ENCODE data around the gene GPRC5C. TPM values are rescaled to one million over a fixed set of nuclear protein-coding genes. Genes with fewer than 3 reads are reported as not detected.
A peak's percentile ranks its signal among the peaks of the same experiment; 100 is the strongest.

GPRC5C gene
- total and polyA plus RNA-seq, 5 donors from 2014 or later: not detected

GRCh38 chr17:74439691-74440567, 8.0 kb downstream of the GPRC5C start:
- Mint-ChIP-seq H3K4me3 (no peak overlapping the region), H3K27ac (no peak overlapping the region), H3K27me3 (peaks cover 23% of the 10 kb centered on the region), H3K9me3 (peaks cover 0 to 34% (median 10%) of the 10 kb centered on the region in 7 donors), H3K36me3 (peaks cover 3% of the 10 kb centered on the region), H3K4me1 (peaks cover 0 to 2% (median 0%) of the 10 kb centered on the region in 4 donors)
- H3K27me3 ChIP-seq (ENCODE audit: control insufficient read depth, insufficient read depth, low read length): no peaks in the 10 kb centered on the region
- H3K4me1 ChIP-seq (ENCODE audit: control insufficient read depth, insufficient read depth, low read length, poor library complexity, severe bottlenecking): peaks cover 3% of the 10 kb centered on the region
- ATAC-seq (ENCODE audit: low read depth in 2 of 2): no peak
- H3K36me3 ChIP-seq (ENCODE audit: control insufficient read depth, insufficient read depth, low read length): no peaks in the 10 kb centered on the region
- H3K9me3 ChIP-seq (ENCODE audit: control insufficient read depth in 2 of 2, low read length in 2 of 2): peaks cover 8 to 20% of the 10 kb centered on the region in 2 experiments
- no peak for DNase-seq
- H3K27ac ChIP-seq (ENCODE audit: insufficient read depth, low read length, poor library complexity, severe bottlenecking): no peak overlapping the region
- H3K4me3 ChIP-seq (ENCODE audit: low read depth, low read length): no peak overlapping the region

- Mint-ChIP-seq H3K36me3 (peaks cover 3% of the 10 kb centered on the region), H3K9me3 (peaks cover 0 to 29% (median 9%) of the 10 kb centered on the region in 7 donors), H3K27me3 (peaks cover 29% of the 10 kb centered on the region), H3K27ac (no peak overlapping the region), H3K4me1 (peaks cover 0 to 2% (median 0%) of the 10 kb centered on the region in 4 donors), H3K4me3 (no peak overlapping the region)
- no peaks in the 10 kb centered on the region for H3K36me3 ChIP-seq (ENCODE audit: control insufficient read depth, insufficient read depth, low read length)
- peaks cover 8 to 20% of the 10 kb centered on the region in 2 experiments for H3K9me3 ChIP-seq (ENCODE audit: control insufficient read depth in 2 of 2, low read length in 2 of 2)
- ATAC-seq (ENCODE audit: low read depth in 2 of 2) (no peak), DNase-seq (no peak)
- no peaks in the 10 kb centered on the region for H3K27me3 ChIP-seq (ENCODE audit: control insufficient read depth, insufficient read depth, low read length)
- H3K27ac ChIP-seq (ENCODE audit: insufficient read depth, low read length, poor library complexity, severe bottlenecking): no peak overlapping the region
- H3K4me3 ChIP-seq (ENCODE audit: low read depth, low read length): no peak overlapping the region
- peaks cover 3% of the 10 kb centered on the region for H3K4me1 ChIP-seq (ENCODE audit: control insufficient read depth, insufficient read depth, low read length, poor library complexity, severe bottlenecking)
These were observed 9.6 kb downstream of the GPRC5C start for GRCh38 chr17:74441537-74441936.

- H3K4me1 Mint-ChIP-seq: peaks cover 0 to 2% (median 0%) of the 10 kb centered on the region in 4 donors
- no peaks in the 10 kb centered on the region for H3K27me3 ChIP-seq (ENCODE audit: control insufficient read depth, insufficient read depth, low read length)
- ATAC-seq (ENCODE audit: low read depth in 2 of 2) (no peak), DNase-seq (no peak)
- peaks cover 3% of the 10 kb centered on the region for H3K36me3 Mint-ChIP-seq
- H3K4me1 ChIP-seq (ENCODE audit: control insufficient read depth, insufficient read depth, low read length, poor library complexity, severe bottlenecking): peaks cover 3% of the 10 kb centered on the region
- H3K27ac Mint-ChIP-seq: no peak overlapping the region
- peaks cover 0 to 24% (median 9%) of the 10 kb centered on the region in 7 donors for H3K9me3 Mint-ChIP-seq
- H3K36me3 ChIP-seq (ENCODE audit: control insufficient read depth, insufficient read depth, low read length): no peaks in the 10 kb centered on the region
- no peak overlapping the region for H3K4me3 ChIP-seq (ENCODE audit: low read depth, low read length)
- H3K27ac ChIP-seq (ENCODE audit: insufficient read depth, low read length, poor library complexity, severe bottlenecking): no peak overlapping the region
- peaks cover 8 to 15% of the 10 kb centered on the region in 2 experiments for H3K9me3 ChIP-seq (ENCODE audit: control insufficient read depth in 2 of 2, low read length in 2 of 2)
- peaks cover 29% of the 10 kb centered on the region for H3K27me3 Mint-ChIP-seq
- H3K4me3 Mint-ChIP-seq: no peak overlapping the region
These were observed 10.4 kb downstream of the GPRC5C start for GRCh38 chr17:74442291-74442669.

- Mint-ChIP-seq H3K27ac (no peak overlapping the region), H3K4me3 (peak overlapping the region in 1 of 4 donors; percentile 28), H3K4me1 (peaks cover 0 to 2% (median 0%) of the 10 kb centered on the region in 4 donors), H3K27me3 (peaks cover 33% of the 10 kb centered on the region), H3K9me3 (peaks cover 0 to 18% (median 7%) of the 10 kb centered on the region in 7 donors), H3K36me3 (peaks cover 2% of the 10 kb centered on the region)
- Histone ChIP-seq H3K36me3 (ENCODE audit: control insufficient read depth, insufficient read depth, low read length) (no peaks in the 10 kb centered on the region), H3K27ac (ENCODE audit: insufficient read depth, low read length, poor library complexity, severe bottlenecking) (no peak overlapping the region), H3K27me3 (ENCODE audit: control insufficient read depth, insufficient read depth, low read length) (no peaks in the 10 kb centered on the region), H3K4me3 (ENCODE audit: low read depth, low read length) (no peak overlapping the region), H3K4me1 (ENCODE audit: control insufficient read depth, insufficient read depth, low read length, poor library complexity, severe bottlenecking) (peaks cover 3% of the 10 kb centered on the region), H3K9me3 (ENCODE audit: control insufficient read depth in 2 of 2, low read length in 2 of 2) (peaks cover 8 to 9% of the 10 kb centered on the region in 2 experiments)
- DNase-seq (no peak), ATAC-seq (ENCODE audit: low read depth in 2 of 2) (no peak)
These were observed 11.0 kb downstream of the GPRC5C start for GRCh38 chr17:74442670-74443515.

- no peak for DNase-seq
- H3K27me3 Mint-ChIP-seq: peaks cover 33% of the 10 kb centered on the region
- no peak overlapping the region for H3K4me3 Mint-ChIP-seq
These were observed 11.8 kb downstream of the GPRC5C start for GRCh38 chr17:74443516-74444296.

GRCh38 chr17:74444406-74444805, 12.5 kb downstream of the GPRC5C start:
- Mint-ChIP-seq H3K27me3 (peaks cover 33% of the 10 kb centered on the region), H3K4me1 (peaks cover 0 to 2% (median 0%) of the 10 kb centered on the region in 4 donors), H3K9me3 (peaks cover 0 to 6% (median 1%) of the 10 kb centered on the region in 7 donors), H3K27ac (no peak overlapping the region), H3K36me3 (no peaks in the 10 kb centered on the region), H3K4me3 (no peak overlapping the region)
- no peak overlapping the region for H3K27ac ChIP-seq (ENCODE audit: insufficient read depth, low read length, poor library complexity, severe bottlenecking)
- no peaks in the 10 kb centered on the region for H3K9me3 ChIP-seq (ENCODE audit: control insufficient read depth in 2 of 2, low read length in 2 of 2)
- peaks cover 3% of the 10 kb centered on the region for H3K4me1 ChIP-seq (ENCODE audit: control insufficient read depth, insufficient read depth, low read length, poor library complexity, severe bottlenecking)
- H3K36me3 ChIP-seq (ENCODE audit: control insufficient read depth, insufficient read depth, low read length): no peaks in the 10 kb centered on the region
- H3K27me3 ChIP-seq (ENCODE audit: control insufficient read depth, insufficient read depth, low read length): no peaks in the 10 kb centered on the region
- no peak for DNase-seq
- no peak overlapping the region for H3K4me3 ChIP-seq (ENCODE audit: low read depth, low read length)
- ATAC-seq (ENCODE audit: low read depth in 2 of 2): no peak

More at GRCh38 chr17:74443516-74444296, 11.8 kb downstream of the GPRC5C start:
- no peaks in the 10 kb centered on the region for H3K36me3 Mint-ChIP-seq
- Histone ChIP-seq H3K36me3 (ENCODE audit: control insufficient read depth, insufficient read depth, low read length) (no peaks in the 10 kb centered on the region), H3K4me3 (ENCODE audit: low read depth, low read length) (no peak overlapping the region), H3K27ac (ENCODE audit: insufficient read depth, low read length, poor library complexity, severe bottlenecking) (no peak overlapping the region), H3K9me3 (ENCODE audit: control insufficient read depth in 2 of 2, low read length in 2 of 2) (peaks cover 5% of the 10 kb centered on the region in 2 experiments), H3K4me1 (ENCODE audit: control insufficient read depth, insufficient read depth, low read length, poor library complexity, severe bottlenecking) (peaks cover 3% of the 10 kb centered on the region), H3K27me3 (ENCODE audit: control insufficient read depth, insufficient read depth, low read length) (no peaks in the 10 kb centered on the region)
- peaks cover 0 to 13% (median 3%) of the 10 kb centered on the region in 7 donors for H3K9me3 Mint-ChIP-seq
- no peak overlapping the region for H3K27ac Mint-ChIP-seq
- no peak for ATAC-seq (ENCODE audit: low read depth in 2 of 2)
- H3K4me1 Mint-ChIP-seq: peaks cover 0 to 2% (median 0%) of the 10 kb centered on the region in 4 donors

GRCh38 chr17:74445158-74445557, 13.3 kb downstream of the GPRC5C start:
- Mint-ChIP-seq H3K4me3 (no peak overlapping the region), H3K27ac (no peak overlapping the region), H3K27me3 (peaks cover 33% of the 10 kb centered on the region), H3K9me3 (peaks cover 0 to 2% (median 0%) of the 10 kb centered on the region in 7 donors), H3K4me1 (peaks cover 0 to 2% (median 0%) of the 10 kb centered on the region in 4 donors), H3K36me3 (no peaks in the 10 kb centered on the region)
- H3K36me3 ChIP-seq (ENCODE audit: control insufficient read depth, insufficient read depth, low read length): no peaks in the 10 kb centered on the region
- H3K27me3 ChIP-seq (ENCODE audit: control insufficient read depth, insufficient read depth, low read length): no peaks in the 10 kb centered on the region
- DNase-seq: no peak
- no peaks in the 10 kb centered on the region for H3K9me3 ChIP-seq (ENCODE audit: control insufficient read depth in 2 of 2, low read length in 2 of 2)
- no peak for ATAC-seq (ENCODE audit: low read depth in 2 of 2)
- H3K4me3 ChIP-seq (ENCODE audit: low read depth, low read length): no peak overlapping the region
- H3K4me1 ChIP-seq (ENCODE audit: control insufficient read depth, insufficient read depth, low read length, poor library complexity, severe bottlenecking): peaks cover 3% of the 10 kb centered on the region
- no peak overlapping the region for H3K27ac ChIP-seq (ENCODE audit: insufficient read depth, low read length, poor library complexity, severe bottlenecking)

Measured in CD4-positive, CD25-positive, alpha-beta regulatory T cell (primary cell).